Endothelial cell of umbilical vein (primary cell): Measurements from ENCODE around the gene ATP2A2.

ENCODE experiments used
- CTCF ChIP-seq, 2 donors: IDR thresholded peaks; 1 replicate in 1 of 2; 2 replicates in 1 of 2; pipeline ENCODE4 v1.5.1; 2011; ENCODE audit warnings: low read length in 2 of 2, mild to moderate bottlenecking in 2 of 2, moderate library complexity in 2 of 2, control low read depth in 1 of 2, inconsistent platforms in 1 of 2, low read depth in 1 of 2; ENCODE audit not compliant: insufficient read depth in 1 of 2; ENCODE audit errors: extremely low read depth in 1 of 2
- EZH2 ChIP-seq: IDR thresholded peaks from 2 replicates; pipeline ENCODE4 v1.6.1; 2012; ENCODE audit warnings: borderline replicate concordance, low read depth, mild to moderate bottlenecking, moderate library complexity, low read length, inconsistent platforms; ENCODE audit not compliant: severe bottlenecking
- POLR2A ChIP-seq: IDR thresholded peaks from 2 replicates; pipeline ENCODE4 v1.6.1; 2012; ENCODE audit warnings: low read depth, mild to moderate bottlenecking, control low read depth, low read length
- POLR2AphosphoS5 ChIP-seq: IDR thresholded peaks from 2 replicates; pipeline ENCODE4 v1.6.1; 2012; ENCODE audit warnings: low read depth, mild to moderate bottlenecking, control low read depth, low read length, moderate library complexity; ENCODE audit not compliant: insufficient read depth

GRCh38 chr12:110354172-110354780, 73.2 kb downstream of the ATP2A2 start:
- TF ChIP-seq POLR2A (peak; percentile 21), EZH2 (no peak), CTCF (IDR thresholded peaks at IDR 0.05; ENCODE audit: extremely low read depth in 1 of 2, insufficient read depth in 1 of 2, low read depth in 1 of 2, low read length in 2 of 2) (no peak), POLR2AphosphoS5 (peak; percentile 56)
